Thyroid gland (tissue), 4 donors: ENCODE measurements around the gene CFAP221.

Experiments
- POLR2A ChIP-seq, 2 donors: fragments of 450-650 bp; IDR thresholded peaks; one replicate each; pipeline ENCODE4 v1.6.1; 2017; ENCODE audit warnings: antibody characterized with exemption in 2 of 2, mild to moderate bottlenecking in 2 of 2, moderate library complexity in 1 of 2
- TF ChIP-seq, protein P1 (sequence below), 6 experiments: fragments of 200-600 bp in 3 of 6; fragments of 450-650 bp in 3 of 6; sonication (generic) in 3 of 6; IDR thresholded peaks; one replicate each; pipeline ENCODE4 v1.5.1; 2016 to 2019; ENCODE audit warnings: antibody characterized with exemption in 6 of 6, mild to moderate bottlenecking in 2 of 6, inconsistent platforms in 1 of 6, moderate library complexity in 1 of 6

DNA sequence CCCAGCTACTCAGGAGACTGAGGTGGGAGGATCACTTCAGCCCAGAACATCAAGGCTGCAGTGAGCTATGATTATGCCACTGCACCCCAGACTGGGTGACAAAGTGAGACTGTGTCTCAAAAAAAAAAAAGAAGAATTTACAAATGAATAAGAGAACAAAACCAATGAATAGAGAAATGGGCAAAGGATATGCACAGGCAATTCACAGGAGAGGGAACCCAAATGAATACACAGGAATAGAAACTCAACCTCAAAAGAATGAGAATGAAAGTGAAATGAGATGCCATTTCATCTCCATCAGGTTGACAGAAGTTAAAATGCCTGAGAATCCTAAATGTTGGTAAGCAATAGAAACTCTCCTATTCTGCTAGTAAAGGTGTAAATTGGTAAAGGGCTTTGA, 40.2 kb downstream of the CFAP221 start:
- TF ChIP-seq, protein P1, sequence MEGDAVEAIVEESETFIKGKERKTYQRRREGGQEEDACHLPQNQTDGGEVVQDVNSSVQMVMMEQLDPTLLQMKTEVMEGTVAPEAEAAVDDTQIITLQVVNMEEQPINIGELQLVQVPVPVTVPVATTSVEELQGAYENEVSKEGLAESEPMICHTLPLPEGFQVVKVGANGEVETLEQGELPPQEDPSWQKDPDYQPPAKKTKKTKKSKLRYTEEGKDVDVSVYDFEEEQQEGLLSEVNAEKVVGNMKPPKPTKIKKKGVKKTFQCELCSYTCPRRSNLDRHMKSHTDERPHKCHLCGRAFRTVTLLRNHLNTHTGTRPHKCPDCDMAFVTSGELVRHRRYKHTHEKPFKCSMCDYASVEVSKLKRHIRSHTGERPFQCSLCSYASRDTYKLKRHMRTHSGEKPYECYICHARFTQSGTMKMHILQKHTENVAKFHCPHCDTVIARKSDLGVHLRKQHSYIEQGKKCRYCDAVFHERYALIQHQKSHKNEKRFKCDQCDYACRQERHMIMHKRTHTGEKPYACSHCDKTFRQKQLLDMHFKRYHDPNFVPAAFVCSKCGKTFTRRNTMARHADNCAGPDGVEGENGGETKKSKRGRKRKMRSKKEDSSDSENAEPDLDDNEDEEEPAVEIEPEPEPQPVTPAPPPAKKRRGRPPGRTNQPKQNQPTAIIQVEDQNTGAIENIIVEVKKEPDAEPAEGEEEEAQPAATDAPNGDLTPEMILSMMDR (IDR thresholded peaks at IDR 0.05): no peak
- no peak for TF ChIP-seq POLR2A (IDR thresholded peaks at IDR 0.05)
